ENCODE data around the gene ROBO3. TPM values are rescaled to one million over a fixed set of nuclear protein-coding genes. Genes with fewer than 3 reads are reported as not detected.

Gene ROBO3, protein sequence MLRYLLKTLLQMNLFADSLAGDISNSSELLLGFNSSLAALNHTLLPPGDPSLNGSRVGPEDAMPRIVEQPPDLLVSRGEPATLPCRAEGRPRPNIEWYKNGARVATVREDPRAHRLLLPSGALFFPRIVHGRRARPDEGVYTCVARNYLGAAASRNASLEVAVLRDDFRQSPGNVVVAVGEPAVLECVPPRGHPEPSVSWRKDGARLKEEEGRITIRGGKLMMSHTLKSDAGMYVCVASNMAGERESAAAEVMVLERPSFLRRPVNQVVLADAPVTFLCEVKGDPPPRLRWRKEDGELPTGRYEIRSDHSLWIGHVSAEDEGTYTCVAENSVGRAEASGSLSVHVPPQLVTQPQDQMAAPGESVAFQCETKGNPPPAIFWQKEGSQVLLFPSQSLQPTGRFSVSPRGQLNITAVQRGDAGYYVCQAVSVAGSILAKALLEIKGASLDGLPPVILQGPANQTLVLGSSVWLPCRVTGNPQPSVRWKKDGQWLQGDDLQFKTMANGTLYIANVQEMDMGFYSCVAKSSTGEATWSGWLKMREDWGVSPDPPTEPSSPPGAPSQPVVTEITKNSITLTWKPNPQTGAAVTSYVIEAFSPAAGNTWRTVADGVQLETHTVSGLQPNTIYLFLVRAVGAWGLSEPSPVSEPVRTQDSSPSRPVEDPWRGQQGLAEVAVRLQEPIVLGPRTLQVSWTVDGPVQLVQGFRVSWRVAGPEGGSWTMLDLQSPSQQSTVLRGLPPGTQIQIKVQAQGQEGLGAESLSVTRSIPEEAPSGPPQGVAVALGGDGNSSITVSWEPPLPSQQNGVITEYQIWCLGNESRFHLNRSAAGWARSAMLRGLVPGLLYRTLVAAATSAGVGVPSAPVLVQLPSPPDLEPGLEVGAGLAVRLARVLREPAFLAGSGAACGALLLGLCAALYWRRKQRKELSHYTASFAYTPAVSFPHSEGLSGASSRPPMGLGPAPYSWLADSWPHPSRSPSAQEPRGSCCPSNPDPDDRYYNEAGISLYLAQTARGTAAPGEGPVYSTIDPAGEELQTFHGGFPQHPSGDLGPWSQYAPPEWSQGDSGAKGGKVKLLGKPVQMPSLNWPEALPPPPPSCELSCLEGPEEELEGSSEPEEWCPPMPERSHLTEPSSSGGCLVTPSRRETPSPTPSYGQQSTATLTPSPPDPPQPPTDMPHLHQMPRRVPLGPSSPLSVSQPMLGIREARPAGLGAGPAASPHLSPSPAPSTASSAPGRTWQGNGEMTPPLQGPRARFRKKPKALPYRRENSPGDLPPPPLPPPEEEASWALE (N-terminal part only)
- total RNA-seq = 18.9 and 30.6 TPM in 2 replicates

DNA sequence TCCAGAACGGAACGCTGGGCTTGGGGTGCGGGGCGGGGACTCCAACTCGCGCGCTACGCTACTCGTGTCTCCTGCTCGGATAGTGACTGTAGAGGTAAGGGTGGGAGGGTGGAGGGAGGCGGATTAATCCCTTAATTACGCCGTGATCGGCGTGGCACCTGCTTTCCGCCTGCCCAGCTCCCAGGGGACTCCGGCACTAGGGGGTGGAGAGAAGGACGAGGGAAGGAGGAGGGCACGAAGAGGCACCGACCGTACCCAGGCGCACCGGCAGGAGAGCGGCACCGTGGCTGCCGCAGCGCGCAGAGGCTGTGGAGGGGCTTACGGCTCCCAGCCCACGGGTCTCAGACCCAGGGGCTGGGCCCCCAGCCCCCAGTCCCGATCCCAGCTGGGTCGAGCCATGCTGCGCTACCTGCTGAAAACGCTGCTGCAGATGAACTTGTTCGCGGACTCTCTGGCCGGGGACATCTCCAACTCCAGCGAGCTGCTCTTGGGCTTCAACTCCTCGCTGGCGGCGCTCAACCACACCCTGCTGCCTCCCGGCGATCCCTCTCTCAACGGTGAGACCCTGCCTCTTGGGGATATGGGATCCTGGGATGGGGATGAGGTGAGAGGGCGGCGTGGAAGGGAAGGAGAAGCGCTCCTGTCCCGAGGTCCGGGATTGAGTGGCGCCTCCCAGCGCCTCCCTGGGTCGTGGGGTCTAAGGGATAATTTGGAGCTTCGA lies at the start of gene ROBO3:
Gene ROBO3 (plus strand): TSS at position 252 of the 721 bp plus-strand sequence. CDS start 146 bp downstream, at position 398.
- DNase-seq (ENCODE audit: low read depth) = no peak
- TF ChIP-seq CTCF (conservative IDR thresholded peaks at IDR 0.05; ENCODE audit: low read depth, low read length) = no peak
- H3K4me3 ChIP-seq (ENCODE audit: low read depth, low read length) = peak within 1 kb of the TSS; percentile 33

DNA sequence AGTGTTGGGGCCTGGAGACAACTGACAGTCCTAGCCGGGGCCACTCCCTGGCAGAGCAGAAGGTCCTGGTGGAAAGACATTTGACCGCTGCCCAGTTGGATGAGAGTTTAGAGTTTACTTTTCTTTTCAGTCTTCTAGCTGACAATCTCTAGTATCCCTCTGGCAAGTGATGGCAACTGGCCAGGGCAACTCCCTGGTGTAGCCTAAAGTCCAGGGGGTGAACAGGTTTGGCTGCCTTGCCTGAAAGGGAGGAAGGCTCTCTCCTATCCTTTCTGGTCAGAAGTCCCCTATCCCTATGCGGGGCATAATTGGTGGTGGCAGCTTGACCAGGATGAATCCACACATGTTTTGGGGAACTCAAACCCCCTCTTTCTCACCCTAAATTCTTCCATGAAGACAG lies 48.2 kb upstream of the ROBO3 start:
- no peak overlapping the region for H3K4me3 ChIP-seq (ENCODE audit: low read depth, low read length)
- DNase-seq (ENCODE audit: low read depth) = no peak
- TF ChIP-seq CTCF (conservative IDR thresholded peaks at IDR 0.05; ENCODE audit: low read depth, low read length) = no peak

DNA sequence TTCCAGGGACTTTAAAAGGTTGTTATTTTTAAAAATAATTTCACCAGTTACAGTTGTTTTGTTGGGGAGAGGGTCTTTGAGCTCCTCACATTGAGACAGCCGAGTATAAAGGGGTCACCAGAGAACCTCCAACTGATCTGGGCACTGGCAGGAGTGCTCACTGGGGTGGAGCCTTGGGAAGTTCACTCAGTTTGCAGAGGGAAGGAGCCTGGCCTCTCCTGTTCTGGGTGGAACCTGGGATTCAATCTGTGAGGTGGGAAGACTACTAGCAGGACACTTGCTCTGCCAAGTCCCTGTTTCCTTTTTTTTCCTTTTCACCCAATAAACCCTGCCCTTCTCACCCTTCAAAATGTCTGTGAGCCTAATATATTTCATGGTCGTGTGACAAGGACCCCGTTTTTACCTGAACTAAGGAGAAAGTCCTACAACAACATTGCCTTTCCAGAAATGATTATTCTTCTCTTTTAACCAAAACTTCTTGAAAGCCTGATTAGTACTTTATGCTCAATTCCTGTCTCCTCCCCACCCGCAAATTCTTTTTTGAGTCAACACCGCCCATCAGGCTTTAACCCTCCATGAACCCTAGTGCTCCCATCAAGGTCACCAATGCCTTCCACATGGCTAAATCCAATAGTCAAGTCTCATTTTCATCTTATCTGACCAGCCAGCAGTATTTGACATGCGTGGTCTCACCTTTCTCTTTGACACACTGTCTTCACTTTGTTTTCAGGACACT lies 43.1 kb upstream of the ROBO3 start:
- no peak for TF ChIP-seq CTCF (conservative IDR thresholded peaks at IDR 0.05; ENCODE audit: low read depth, low read length)

GRCh38 chr11:124823512-124824376 lies 41.5 kb upstream of the ROBO3 start:
- no peak overlapping the region for H3K4me3 ChIP-seq (ENCODE audit: low read depth, low read length)
- no peak for DNase-seq (ENCODE audit: low read depth)
- no peak for TF ChIP-seq CTCF (conservative IDR thresholded peaks at IDR 0.05; ENCODE audit: low read depth, low read length)

More for the DNA sequence above, 43.1 kb upstream of the ROBO3 start:
- DNase-seq (ENCODE audit: low read depth) = no peak
- H3K4me3 ChIP-seq (ENCODE audit: low read depth, low read length) = no peak overlapping the region

- TF ChIP-seq CTCF (conservative IDR thresholded peaks at IDR 0.05; ENCODE audit: low read depth, low read length) = no peak
- no peak overlapping the region for H3K4me3 ChIP-seq (ENCODE audit: low read depth, low read length)
- no peak for DNase-seq (ENCODE audit: low read depth)
Observed at GRCh38 chr11:124825876-124826275, 39.4 kb upstream of the ROBO3 start.

Measured in epithelial cell of proximal tubule (primary cell).